Measurements from ENCODE around the gene EIF3J.
"Not testable (repeated sequence)": the region's sequence is repeated elsewhere in the genome, so short reads cannot be mapped to it uniquely, and the experiment has no call there.

Gene EIF3J, protein sequence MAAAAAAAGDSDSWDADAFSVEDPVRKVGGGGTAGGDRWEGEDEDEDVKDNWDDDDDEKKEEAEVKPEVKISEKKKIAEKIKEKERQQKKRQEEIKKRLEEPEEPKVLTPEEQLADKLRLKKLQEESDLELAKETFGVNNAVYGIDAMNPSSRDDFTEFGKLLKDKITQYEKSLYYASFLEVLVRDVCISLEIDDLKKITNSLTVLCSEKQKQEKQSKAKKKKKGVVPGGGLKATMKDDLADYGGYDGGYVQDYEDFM

DNA sequence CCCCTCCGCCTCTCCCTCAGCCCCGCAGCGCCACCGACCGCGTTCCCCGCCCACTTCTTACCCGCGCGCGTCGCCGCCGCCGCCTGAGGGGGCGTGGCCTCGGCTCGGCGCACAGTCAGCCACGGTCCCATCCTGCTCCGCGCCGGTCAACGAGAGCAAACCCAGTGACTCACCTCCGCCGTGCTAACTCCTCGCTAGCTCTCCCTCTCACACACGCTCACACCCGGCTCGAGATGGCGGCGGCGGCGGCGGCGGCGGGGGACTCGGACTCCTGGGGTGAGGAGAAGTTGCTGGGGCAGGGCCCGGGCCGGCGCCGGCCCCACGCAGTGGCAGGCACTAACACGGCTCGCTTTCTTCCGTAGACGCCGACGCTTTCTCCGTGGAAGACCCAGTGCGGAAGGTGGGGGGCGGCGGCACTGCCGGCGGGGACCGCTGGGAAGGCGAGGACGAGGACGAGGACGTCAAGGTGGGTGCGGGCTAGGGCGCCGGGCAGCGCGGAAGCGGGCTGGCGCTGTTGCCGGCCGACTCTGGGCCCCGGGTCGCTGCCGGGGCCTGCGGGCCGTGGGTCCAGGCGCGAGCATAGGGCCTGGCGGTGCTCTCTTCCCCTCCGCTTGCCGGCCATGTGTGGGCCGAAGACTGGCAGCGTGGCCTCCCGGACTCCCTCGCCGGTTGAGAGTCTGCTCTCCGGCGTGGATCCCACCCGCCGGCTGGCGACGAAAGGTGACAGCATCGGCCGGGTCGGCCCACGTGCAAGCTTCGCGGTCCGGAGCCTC, at the start of gene EIF3J:
EIF3J (plus strand) TSS at position 186 of the 773 bp plus-strand sequence; CDS start at position 234, 48 bp downstream.
- DNase-seq (ENCODE audit: low spot score) = peak; percentile 97

DNA sequence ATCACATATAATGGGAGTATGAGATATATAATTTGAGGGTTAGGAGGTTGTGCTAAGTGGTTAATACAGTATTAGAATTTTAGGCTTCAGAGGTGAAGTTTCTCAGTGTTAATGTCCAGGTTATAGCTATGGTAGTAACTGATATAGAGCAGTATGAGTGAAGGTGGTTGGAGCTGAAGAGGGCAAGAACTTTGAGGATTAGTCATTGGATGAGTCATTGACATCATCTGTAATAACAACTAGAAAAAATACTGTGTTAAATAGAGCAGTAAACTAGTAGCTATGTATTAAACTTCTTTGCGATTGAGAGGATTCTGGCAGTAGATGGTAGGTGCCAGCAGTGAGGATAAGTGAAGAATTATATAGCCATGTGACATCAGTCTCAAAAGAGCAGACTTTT, 47.5 kb upstream of the EIF3J start:
- peak; percentile 69 for DNase-seq (ENCODE audit: low spot score)

DNA sequence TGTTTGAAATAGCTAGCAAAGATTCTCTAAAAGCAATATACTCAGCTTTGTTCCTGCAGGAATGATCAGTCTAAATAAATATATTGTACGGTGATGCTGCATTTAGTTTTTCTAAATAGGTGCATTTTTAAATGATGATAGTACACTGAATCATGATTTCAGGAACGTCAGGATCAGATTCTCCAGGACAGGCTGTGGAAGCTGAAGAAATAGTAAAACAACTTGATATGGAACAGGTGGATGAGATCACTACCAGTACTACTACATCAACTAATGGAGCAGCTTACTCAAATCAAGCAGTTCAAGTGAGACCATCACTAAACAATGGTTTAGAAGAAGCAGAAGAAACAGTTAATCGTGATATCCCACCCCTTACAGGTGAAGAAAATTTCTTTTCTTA, 46.3 kb upstream of the EIF3J start:
- no peak for DNase-seq (ENCODE audit: low spot score)

DNA sequence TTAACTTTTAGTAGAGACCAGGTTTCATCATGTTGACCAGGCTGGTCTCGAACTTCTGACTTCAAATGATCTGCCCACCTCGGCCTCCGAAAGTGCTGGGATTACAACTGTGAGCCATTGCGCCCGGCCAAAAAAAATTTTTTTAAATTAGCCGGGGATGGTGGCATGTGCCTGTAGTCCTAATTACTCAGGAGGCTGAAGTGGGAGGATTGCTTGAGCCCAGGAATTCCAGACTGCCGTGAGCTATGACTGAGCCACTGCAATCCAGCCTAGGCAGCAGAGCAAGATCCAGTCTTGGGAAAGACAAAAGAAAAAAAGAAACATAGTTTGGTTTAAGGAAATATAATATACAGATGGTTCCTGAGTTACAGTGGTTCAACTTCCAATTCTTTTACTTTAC, 44.9 kb upstream of the EIF3J start:
- no peak for DNase-seq (ENCODE audit: low spot score)

DNA sequence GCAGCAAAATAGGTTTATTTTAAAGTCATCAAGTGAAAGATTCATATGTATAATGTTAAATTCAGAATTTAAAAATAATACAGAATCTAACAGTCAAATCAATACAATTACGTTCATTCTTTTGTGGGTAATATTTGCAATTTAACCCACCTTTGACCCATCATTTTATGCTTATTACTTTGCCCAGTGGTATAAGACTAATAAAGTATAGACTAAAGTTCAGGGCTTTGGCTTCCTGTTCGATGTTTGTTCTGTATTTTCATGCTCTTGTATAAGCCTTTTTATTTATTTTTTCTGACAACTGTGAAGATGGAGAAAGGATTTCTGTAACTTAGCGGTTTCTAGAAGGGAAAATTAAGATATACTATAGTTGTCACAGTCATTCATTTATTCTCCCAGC, 44.3 kb upstream of the EIF3J start:
- DNase-seq (ENCODE audit: low spot score) = no peak

DNA sequence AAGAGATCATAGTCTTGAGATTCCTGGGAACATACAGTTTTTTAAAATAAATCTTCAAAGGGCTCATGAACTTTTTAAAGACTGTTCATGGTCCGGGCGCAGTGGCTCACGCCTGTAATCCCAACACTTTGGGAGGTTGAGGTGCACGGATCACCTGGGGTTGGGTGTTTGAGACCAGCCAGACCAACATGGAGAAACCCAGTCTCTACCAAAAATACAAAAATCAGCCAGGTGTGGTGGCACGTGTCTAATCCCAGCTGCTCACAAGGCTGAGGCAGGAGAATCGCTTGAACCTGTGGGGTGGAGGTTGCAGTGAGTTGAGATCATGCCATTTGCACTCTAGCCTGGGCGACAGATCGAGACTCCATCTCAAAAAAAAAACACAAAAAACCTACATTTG, 41.4 kb upstream of the EIF3J start:
- DNase-seq (ENCODE audit: low spot score) = no peak

DNA sequence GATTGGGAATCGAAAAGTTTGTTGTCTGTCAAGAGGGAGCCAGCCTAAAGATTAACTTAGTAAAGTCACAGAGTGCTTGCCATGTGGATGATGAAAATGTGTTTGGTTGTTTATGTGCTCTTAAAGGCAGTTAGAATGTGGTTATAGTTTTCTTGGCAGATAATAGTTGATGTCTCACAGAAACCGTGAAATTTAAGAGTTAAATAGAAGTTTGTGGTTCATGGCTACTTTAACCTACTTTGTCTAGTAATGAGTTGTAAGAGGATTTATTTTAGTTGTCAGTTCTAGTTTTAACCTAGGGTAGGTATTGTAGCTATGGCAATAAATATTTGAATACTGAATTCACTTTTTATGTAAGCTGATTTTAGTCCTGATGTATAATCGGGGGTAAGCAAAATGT, 36.4 kb upstream of the EIF3J start:
- no peak for DNase-seq (ENCODE audit: low spot score)

DNA sequence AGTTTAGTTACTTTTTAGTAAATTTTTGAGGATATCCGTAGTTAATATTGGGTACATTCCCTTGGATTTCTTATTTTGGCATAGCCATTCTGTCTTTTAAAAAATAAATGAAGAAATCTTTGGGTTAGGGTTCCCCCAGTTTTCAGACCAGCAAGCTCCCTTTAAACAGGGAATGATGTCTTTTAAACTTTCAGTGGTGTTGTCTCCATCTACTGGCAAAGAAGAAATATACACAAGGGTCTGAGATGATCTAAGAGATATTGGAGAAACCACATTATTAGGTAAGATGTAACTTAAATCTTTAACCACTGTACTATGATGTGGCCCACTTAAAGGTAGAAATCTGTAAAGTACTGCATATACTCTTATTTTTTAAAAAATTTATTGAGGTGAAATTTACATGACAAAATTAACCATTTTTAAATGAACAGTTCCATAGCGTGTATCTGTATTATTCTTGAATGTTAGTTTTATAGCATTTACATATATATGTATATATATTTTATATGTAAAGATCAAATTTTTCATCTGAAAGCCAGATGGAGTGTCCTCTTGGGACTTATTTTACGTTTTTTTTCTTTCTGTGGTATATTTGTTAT, 35.1 kb upstream of the EIF3J start:
- DNase-seq (ENCODE audit: low spot score) = peak; percentile 61

DNA sequence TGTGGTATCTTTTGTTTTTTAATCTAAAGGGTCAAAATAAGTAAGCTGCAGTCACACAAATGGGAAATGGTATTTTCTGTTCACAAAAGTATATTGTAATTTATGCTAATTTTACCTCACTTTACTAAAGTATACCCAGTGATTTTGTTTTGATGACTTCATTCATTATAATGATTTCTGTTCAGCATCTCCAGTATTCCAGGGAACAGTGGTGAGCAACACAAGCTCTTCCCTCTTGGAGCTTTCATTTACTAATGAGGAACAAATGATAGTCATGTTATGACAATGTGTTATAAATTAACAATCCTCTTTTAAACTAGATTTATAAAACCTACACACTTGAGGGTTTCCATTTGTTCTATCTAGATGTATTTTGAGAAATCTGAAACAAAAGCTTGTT, 20.5 kb upstream of the EIF3J start:
- DNase-seq (ENCODE audit: low spot score) = no peak

DNA sequence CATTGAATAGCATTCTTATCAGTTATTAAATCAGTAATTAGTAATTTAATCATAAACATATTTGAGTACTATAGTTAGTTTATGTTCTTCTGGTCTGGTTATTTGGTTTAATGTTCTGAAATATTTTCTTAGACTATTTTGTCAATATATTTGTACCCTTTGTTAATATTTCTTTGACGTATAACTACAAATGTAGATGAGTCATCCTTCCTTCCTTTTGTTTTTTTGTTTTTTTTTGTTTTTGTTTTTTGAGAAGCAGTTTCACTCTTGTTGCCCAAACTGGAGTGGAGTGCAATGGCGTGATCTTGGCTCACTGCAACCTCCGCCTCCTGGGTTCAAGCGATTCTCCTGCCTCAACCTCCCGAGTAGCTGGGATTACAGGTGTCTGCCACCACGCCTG, 17.4 kb upstream of the EIF3J start:
- DNase-seq (ENCODE audit: low spot score) = no peak

DNA sequence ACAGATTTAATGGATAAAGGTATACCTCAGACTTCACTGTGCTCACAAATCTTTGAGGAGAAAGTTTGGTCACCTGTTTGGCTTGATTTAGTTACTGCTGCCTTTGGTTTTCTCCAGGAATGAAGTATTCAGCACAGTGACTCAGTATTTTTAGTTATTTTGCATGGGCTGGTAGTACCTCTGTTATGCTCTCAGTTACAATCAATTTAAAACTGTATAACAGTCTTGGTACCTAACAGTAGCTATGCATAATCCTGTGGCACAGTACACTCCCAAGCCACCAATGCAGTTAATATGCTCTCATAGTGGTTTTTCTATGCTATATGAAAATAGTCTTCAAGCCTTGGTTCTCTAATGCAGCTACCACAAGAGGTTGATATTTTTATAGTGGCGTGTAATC, 11.9 kb upstream of the EIF3J start:
- no peak for DNase-seq (ENCODE audit: low spot score)

DNA sequence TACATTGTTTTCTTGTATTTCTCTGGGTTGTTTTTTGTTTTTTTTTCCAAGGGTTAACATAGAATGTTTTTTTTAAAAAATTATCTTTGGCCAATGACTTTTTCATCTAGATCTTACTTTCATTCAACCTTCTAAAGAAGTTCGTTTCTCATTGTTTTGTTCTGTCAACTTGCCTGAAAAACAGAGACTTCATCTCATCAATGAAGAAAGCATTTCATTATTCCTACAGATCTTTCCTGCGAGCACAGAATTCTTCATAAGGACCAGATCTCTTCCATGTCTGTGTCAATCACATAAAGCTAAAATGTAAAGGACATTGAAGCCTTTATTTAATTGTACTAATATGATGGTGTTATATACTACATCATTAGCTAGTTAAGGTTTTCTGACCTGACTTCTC, 9.7 kb upstream of the EIF3J start:
- no peak for DNase-seq (ENCODE audit: low spot score)

DNA sequence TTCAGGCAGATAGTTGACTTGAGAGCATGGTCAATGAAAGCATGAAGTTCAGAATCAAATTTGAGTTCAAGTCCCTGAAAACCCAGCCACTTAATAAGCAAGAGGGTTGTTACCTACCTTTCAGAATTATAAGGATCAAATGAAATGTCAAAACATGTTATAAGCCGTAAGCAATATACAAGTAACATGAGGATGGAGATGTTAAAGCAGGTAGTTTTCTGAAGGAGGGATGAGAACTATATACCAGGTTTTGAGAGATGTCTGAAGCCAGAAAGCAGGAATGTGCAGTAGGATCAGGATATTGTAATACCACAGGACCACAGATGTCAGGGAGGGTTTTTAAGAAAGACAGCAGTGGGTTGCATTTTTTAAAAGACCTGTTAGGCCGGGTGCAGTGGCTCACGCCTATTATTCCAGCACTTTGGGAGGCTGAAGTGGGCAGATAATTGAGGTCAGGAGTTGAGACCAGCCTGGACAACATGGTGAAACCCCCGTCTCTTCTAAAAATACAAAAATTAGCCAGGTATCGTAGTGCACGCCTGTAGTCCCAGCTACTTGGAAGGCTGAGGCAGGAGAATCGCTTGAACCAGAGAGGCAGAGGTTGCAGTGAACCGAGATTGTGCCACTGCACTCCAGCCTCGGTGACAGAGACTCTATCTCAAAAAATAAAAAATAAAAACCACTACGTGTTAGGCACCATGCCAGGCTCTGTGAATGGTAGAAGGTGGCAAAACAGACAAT, 6.9 kb upstream of the EIF3J start:
- DNase-seq (ENCODE audit: low spot score) = no peak

DNA sequence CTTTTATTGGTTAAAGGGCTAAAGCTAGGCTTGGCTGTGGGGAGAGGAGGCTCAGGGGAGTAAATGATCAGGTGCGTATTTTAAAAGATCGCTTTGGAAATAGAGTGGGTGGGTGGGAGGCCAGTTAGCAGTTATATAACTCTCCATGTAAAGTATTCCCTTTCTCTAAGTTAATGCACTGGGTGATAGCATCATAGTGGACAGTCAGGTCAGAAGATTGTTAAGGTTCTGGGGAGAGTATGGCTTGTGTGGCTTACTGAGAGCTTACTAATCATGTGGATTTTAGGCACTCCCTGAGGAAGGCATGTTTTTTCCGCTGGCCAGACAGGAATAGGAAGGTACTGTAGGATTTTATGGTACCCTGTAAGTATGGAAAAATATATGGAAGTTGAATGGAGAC, 6.3 kb upstream of the EIF3J start:
- DNase-seq (ENCODE audit: low spot score) = no peak

DNA sequence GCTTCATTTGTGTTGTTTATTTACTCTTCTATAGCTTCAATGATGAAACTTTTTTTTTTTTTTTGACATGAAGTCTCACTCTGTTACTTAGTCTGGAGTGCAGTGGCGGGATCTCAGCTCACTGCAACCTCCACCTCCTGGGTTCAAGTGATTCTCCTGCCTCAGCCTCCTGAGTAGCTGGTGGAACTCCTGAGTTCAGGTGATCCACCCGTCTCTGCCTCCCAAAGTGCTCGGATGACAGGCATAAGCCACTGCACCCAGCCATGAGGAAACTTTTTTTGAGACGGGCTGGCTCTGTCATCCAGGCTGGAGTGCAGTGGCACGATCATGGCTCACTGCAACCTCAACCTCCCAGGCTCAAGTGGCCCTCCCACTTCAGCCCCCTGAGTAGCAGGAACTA, 4.7 kb upstream of the EIF3J start:
- DNase-seq (ENCODE audit: low spot score) = not testable (repeated sequence)

DNA sequence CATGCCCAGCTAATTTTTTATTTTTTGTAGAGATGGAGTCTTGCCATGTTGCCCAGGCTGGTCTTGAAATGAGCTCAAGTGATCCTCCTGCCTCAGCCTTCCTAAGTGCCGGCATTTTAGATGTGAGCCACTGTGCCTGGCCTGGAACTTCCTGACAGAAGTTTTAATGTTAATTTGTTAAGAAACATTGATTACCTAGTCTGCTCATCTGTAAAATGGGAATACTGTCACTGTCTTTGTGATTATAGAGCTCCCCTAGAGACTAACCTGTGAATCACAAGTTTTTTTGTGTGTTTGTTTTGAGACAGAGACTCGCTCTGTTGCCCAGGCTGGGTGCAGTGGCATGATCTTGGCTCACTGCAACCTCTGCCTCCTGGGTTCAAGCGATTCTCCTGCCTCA, 4.3 kb upstream of the EIF3J start:
- DNase-seq (ENCODE audit: low spot score) = no peak

DNA sequence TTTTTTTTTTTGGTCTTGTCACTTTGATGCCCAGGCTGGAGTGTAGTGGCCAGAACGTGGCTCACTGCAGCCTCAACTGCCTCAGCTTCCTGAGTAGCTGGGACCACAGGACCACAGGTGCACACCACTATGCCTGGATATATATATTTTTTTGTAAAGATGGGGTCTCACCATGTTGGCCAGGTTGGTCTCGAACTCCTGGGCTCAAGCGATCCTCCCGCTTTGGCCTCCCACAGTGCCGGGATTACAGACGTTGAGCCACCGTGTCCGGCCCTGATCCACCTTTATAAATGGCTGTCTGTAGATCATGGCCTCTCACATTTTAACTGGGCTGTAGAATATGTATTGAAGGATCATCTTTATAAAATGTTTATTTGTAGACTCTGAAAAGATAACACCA, 1.9 kb upstream of the EIF3J start:
- no peak for DNase-seq (ENCODE audit: low spot score)

DNA sequence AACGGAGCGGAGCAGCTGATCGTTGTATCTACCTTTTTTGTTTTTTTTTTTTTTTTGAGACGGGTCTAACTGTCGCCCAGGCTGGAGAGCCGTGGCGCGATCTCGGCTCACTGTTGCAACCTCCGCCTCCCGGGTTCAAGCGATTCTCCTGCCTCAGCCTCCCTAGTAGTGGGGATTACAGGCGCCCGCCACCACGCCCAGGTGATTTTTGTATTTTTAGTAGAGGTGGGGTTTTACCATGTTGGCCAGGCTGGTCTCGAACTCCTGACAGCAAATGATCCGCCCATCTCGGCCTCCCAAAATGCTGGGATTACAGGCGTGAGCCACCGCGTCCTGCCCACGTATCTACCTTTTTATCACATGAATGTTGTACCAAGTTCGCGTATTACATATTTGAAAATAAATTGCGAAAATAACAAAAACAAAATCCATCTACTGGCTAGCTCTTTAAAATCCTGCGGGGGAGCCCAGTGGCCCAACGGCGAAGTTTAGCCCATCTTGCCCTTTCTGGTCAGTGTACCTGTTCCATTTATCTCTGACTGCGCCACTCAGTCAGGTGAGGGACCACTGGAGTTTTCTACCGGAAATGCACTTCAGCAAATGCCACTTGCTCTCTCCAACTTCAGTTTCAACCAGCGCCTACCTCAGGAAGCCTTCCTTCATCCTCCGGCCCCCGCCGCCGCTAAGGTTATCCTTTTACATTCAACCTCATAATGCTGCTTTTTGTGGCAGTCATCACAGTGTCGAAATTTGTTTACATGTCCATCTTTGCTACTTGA, 1.2 kb upstream of the EIF3J start:
- DNase-seq (ENCODE audit: low spot score) = no peak

DNA sequence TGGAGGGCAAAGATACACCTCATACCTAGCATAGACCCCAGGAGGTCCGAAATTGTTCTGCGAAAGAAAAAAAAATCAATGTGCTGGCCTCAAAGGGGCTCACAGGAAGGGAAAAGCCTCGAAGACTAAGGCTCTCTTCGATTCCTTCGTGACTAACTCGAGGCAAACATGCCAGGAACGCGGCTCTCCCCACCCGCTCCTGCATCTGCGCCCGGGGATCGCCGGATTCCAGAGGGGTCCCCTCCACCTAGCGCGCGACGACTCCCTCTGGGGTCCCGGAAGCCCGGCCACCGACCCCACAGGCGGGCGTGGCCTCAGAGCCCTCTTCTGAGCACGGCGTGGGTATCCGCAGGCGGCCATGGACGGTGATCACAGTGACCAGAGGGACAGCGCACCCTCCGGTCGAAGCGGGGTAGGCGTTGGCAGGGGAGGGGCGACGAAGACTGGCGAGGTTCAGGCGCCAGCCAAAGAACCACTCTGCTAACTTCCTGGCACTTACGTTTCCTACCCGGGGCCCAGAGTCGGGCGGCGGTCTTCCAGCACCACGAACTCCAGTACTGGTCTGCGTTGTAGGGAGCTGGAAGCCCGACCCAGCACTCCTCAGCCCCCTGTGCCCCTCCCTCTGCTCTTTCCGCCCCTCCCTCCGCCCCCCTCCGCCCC, 515 bp upstream of the EIF3J start:
- peak; percentile 90 for DNase-seq (ENCODE audit: low spot score)

DNA sequence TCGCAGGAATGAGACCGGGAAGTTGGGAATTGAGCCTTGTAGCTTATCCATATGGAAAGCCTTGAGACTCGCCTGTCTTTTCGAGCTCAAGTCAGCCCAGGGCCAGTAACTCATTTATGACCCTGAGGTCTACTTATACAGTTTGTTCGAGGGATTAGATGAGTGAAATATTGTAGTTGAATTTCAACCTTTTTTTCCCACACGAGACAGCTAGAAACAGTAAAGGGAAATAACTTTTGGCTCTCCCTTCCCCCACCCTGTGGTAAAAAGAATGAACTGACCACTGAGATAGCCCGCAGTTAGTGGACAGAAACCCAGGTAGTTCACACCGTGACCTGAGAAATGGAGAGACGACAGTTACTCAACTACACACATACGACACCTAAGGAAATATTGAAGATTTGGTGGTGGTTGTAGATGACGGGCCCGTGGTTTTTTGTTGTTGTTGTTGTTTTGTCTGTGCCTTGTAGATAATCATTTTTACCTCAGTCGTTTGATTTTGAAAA, 841 bp downstream of the EIF3J start:
- no peak for DNase-seq (ENCODE audit: low spot score)

DNA sequence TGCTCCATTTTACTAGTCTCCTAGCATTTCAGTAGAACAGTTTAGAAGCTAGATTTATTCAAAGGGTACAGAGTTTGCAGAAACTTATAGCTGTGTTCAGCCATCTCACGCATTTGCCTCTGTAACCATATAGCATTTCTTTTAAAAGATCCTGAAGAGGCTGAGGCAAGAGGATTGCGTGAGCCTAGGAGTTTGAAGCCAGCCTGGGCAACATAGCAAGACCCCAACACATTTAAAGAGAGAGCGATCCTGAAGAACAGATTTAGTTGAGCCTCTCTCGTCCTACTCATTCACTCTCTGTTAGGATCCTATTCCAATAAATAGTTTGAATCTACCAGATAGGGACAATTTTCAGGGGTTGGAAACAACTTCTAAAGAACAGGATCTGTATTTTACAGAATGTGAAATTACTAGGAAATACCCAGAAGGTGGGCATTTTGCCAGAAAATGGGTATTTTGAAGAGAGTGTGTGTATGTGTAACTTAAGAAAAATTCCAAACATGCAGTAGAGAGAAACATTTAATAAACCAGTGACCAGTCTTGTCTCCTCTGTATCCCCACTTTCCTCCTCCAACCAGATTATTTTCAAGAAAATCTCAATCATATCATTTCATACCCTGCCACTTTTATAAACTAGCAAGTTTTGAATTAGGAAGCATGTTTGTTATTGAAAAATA, 4.5 kb downstream of the EIF3J start:
- DNase-seq (ENCODE audit: low spot score) = peak; percentile 56

Data from AG08395 (cell line).